Fibroblast of peridontal ligament (primary cell): ENCODE results near the gene PACS1.

Source experiments
- DNase-seq: peaks from one replicate; pipeline ENCODE4 v3.0.0-alpha.2; 2010; ENCODE audit errors: extremely low read depth

The PACS1 gene

GRCh38 chr11:66184728-66185127 lies 114.7 kb downstream of the PACS1 start:
- no peak for DNase-seq

DNA sequence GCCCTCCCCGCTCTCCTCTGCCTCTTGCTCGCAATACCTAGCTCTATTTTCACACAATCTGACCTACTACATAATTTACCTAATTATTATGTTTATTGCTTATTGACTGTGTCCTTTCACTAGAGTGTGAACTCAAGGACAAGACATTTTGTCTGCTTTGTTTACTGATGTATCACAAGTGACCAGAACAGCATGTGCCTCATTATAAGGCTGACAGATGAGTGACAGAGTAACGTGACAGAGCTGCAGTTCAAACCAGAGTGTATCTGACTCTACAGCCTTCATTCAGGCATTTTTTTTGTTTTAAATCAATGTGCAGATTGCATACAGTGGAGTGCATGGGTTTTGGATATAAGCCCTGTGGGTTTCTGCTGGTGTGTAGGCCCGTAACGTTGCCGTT lies 116.4 kb downstream of the PACS1 start:
- no peak for DNase-seq

GRCh38 chr11:66187453-66187852 lies 117.4 kb downstream of the PACS1 start:
- DNase-seq: no peak

DNA sequence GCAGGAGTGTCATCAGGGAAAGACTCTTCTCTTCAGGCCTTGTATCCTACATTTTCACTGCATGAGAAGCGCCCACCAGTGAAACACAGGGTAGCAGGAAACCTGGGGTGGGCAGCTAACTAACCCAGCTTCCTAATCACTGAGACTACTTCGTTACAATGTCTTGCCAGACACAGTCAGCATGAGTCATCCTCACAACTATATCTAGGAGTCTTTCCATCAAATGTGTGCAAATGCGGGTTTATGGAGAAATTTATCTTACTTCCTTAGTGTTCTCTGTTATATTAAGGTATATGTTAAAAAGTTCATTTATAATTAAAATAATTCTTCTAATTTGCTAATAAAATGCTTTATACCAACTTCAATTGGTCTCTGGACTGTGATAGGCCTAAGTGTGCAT lies 118.5 kb downstream of the PACS1 start:
- peak; percentile 67 for DNase-seq

GRCh38 chr11:66189031-66189745 lies 119.1 kb downstream of the PACS1 start:
- DNase-seq: no peak

DNA sequence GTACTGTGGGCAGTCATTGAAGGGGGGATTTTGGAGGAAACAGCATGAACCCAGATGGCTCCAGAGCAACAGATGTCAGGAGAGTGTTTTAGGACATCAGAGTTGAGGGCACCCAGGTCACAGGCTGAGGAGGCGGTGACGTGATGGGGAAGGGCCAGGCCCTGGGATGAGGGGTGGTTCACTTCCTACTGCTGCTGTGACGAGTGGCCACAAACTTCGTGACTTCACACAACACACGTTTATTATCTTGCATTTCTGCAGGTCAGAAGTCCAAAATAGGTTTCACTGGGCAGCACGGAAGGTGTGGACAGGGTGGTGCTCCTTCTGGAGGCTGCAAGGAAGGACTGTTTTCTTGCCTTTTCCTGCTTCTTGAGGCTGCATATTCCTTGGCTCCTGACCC lies 120.7 kb downstream of the PACS1 start:
- no peak for DNase-seq

- no peak for DNase-seq
Measured at GRCh38 chr11:66192181-66192863, 122.2 kb downstream of the PACS1 start.

GRCh38 chr11:66194391-66194790 lies 124.3 kb downstream of the PACS1 start:
- DNase-seq: no peak

DNA sequence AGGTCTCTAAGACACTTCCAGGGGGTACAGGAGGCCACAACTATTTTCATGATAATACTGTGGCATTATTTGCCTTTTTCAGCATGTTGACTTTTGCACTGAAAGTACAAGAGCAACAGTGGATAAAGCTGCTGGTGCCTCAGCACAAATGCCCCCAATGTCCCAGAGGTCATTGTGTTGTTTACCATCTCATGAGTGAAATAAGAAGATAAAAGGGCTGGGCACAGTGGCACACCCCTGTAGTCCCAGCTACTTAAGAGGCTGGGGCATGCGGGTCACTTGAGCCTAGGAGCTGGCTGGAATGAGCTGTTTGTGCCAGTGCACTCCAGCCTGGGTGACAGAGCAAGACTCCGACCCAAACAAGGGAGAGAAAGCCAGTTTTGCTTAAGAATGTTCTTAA lies 125.8 kb downstream of the PACS1 start:
- no peak for DNase-seq

- no peak for DNase-seq
Measured at GRCh38 chr11:66203847-66204246, 133.8 kb downstream of the PACS1 start.

GRCh38 chr11:66204412-66204811 lies 134.3 kb downstream of the PACS1 start:
- DNase-seq: no peak

GRCh38 chr11:66207816-66208215 lies 137.7 kb downstream of the PACS1 start:
- no peak for DNase-seq

DNA sequence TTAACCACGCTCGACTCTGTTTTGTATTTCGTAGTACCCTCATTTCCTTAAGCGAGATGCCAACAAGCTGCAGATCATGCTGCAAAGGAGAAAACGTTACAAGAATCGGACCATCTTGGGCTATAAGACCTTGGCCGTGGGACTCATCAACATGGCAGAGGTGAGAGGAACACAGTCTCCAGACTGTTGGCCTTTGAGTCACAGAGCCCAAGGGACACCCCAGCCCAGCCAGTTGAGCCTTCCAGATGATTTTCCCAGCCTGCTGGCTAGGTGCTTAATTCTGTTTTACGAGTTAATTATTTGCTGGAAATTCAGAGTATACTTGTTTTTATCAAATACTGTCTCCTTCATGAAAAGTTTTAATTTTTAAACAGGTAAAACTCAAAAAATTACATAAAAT lies 141.0 kb downstream of the PACS1 start:
- no peak for DNase-seq

DNA sequence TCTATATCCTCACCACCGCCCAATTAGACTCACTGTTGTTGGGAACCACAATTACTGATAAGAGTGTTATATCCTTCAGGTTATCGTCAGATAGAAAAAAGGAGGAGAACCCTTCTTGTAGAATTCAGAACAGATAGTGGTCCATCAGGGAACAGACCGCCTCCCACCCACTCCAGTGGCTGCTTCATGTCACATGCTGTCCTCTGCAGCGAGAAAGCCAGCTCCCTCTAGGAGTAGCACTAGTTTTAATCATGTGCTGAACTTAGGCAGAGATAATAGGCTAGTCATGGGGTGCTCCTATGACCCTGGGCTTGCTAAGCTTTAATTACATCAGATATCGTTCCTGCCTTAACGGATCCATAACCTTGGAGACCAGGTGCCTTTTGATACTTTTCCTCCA lies 146.8 kb downstream of the PACS1 start:
- DNase-seq: no peak

DNA sequence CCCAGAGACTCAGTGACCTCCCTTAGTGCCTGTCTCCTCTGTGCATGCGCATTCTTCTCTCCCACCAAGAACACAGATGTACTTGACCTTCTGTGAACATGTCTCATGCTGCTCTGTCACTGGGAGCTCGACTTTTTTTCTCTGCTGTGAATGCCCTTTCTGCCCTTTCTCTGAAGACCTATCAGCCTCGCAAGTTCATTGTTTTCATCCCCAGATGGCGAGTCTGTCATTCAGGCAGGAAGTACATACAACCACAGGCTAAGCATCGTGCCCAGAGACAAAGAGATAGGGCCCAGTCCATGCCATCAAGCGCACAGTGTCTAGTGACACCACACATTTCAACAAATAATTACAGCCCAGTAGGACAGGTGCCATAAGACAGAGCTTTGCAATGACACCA lies 148.0 kb downstream of the PACS1 start:
- no peak for DNase-seq

DNA sequence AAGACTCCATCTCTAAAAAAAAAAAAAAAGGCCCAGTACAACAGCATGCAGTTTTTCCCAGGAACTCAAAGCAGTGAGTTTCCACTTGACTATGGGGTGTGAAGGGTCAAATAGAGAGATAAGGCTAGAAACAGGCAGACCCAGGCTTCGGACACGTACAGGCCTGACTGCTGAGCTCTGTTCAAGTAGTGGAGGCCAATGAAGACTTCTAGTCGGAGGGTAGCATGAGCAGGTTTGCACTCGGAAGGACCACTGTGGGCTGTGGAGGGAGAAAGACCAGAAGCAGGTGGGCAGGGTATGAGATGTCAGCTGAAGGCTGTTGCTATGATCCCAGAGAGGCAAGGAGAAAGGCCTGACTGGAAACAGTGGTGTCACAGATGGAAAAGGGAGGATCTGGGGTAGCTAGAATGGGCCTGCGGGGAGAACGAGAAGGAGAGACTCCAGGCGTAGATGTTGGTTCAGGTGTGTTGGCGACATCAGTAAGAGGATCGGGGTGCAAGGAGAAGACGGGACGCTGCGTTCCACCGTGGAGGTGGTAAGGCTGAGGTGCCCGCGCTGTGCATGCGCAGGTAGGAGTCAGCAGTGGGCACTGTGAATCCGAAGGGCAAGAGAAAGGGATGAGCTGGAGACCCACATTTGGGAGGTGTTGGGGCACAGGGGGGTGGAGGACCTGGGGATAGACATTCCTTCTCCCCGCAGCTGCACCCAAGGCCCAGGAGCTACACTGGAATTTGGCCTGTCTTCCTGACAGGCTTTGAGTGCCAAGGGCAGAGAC lies 149.0 kb downstream of the PACS1 start:
- DNase-seq: no peak

GRCh38 chr11:66219846-66220565 lies 149.9 kb downstream of the PACS1 start:
- no peak for DNase-seq

GRCh38 chr11:66220566-66220935 lies 150.5 kb downstream of the PACS1 start:
- no peak for DNase-seq

DNA sequence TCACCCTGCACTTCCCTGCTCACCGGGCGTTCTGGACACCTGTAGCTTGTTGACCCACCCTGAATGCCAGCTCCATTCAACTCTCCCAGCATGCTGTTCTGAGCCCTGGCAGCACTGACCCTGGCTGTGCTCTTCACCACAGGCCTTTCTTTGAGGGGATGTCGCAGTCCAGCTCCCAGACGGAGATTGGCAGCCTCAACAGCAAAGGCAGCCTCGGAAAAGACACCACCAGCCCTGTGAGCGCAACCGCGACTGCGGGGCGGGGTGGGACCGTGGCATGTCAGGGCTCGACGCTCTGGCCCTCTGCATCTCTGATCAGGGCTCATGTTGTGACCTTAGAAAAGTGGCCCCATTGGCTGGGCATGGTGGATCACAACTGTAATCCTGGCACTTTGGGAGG lies 150.9 kb downstream of the PACS1 start:
- no peak for DNase-seq

- DNase-seq: peak; percentile 9
Measured at GRCh38 chr11:66221726-66222236, 151.7 kb downstream of the PACS1 start.

DNA sequence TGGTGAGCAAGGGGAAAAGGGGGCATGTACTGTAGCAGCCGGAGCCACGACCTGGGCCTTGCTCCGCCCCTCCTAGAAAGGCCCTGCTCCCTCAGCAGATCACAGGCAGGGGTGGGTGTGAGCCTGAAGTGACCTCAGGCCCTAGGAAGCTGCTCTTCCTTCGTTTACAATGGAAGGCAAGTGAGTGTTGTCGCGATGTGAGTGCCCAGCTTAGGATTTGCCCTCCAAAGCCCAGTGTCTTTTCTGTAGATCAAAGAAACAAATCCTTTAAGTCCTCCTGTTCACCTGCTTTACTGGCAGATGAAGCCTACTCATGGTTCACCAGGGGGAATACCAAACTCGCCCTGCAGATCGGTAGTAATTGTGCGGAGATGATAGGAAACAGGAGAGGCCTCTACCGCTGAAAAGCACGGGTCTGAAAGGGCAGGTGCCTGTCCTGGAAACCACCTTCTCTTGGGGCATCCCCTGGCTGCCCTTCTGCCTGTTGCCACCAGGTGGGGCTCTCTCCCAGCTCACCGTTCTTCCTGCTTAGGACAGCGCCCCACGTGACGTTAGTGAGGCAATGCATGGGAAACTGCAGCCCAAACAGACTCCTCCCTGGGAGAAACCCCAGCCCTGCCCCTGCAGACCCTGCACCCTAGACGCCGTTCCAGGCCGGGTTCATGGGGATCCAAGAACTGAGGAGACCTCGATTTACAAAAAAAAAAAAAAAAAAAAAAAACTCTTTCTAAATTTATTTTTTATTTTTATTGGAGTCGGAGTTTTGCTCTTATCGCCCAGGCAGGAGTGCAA lies 152.5 kb downstream of the PACS1 start:
- DNase-seq: peak; percentile 90
